Heart left ventricle (tissue), 13 donors: ENCODE results near the gene SORBS2.

ENCODE experiments used
- CTCF ChIP-seq, 12 donors: fragments of 200-600 bp; sonication (generic) in 4 of 12; IDR thresholded peaks; one replicate each; pipeline versions ENCODE4 v1.5.0 to v1.8.0; 2018 to 2022; ENCODE audit warnings: antibody characterized with exemption in 12 of 12, mild to moderate bottlenecking in 5 of 12
- POLR2A ChIP-seq, 2 donors: fragments of 450-650 bp; IDR thresholded peaks; one replicate each; pipeline ENCODE4 v1.6.1; 2017; ENCODE audit warnings: antibody characterized with exemption in 2 of 2, mild to moderate bottlenecking in 2 of 2, moderate library complexity in 2 of 2
- donor health status: ischemic (EF 13 %, LVEDD 7.1; RV severe dilation, severe dysfunction).
- donor health status: DM: no; HTN: yes; CAD: no.
- donor health status: DM: no; HTN: no; CAD: no.
- donor health status: ischemic (EF 25% LVEDD 6.9; RV normal size, moderate dysfunction).
- donor health status: ischemic (EF 25% LVEDD 5.7; RV mildly dilated, moderate dysfunction).
- donor health status: ischemic (EF 35%, LVEDD 5.7; RV mildly dilated, moderate dysfunction).
- donor health status: nonischemic (EF 11% LVEDD 7.7; RV severe dilation, severe dysfunction).
- donor health status: DM: yes; HTN: yes; CAD: no.
- donor health status: PGD.
- donor health status: ischemic (EF 29% LVEDD 5.4; RV normal size, mild dysfunction).
- donor health status: nonischemic (EF 23%, LVEDD 6.1; RV moderate dilation, normal function).

GRCh38 chr4:185741795-185742194 is 70.2 kb downstream of the SORBS2 start:
- TF ChIP-seq CTCF (IDR thresholded peaks at IDR 0.05) (no peak), POLR2A (IDR thresholded peaks at IDR 0.05) (no peak)
